Stimulated activated CD4-positive, alpha-beta T cell treated with anti-CD3 and anti-CD28 coated beads, Interleukin-4, amount 100 ng/mL, for 1 hour (primary cell): Measurements from ENCODE around the gene C1QTNF1.
"Not testable (repeated sequence)": the region's sequence is repeated elsewhere in the genome, so short reads cannot be mapped to it uniquely, and the experiment has no call there.

Experiments
- DNase-seq: peaks from one replicate; pipeline ENCODE4 v3.0.0-alpha.2; 2020

Gene C1QTNF1

GRCh38 chr17:79006794-79007503 lies 17.0 kb upstream of the C1QTNF1 start:
- DNase-seq: no peak

- no peak for DNase-seq
Observed at GRCh38 chr17:79007504-79008381, 16.2 kb upstream of the C1QTNF1 start.

- DNase-seq: no peak
Observed at GRCh38 chr17:79008666-79009387, 15.1 kb upstream of the C1QTNF1 start.

GRCh38 chr17:79009397-79010303 lies 14.3 kb upstream of the C1QTNF1 start, which contains the start of gene CANT1:
Gene CANT1, minus strand, starts transcription at chr17:79009764. Its CDS starts 12,142 bp downstream, at chr17:78997622.
- DNase-seq: peak; percentile 84

GRCh38 chr17:79010304-79010646 lies 13.7 kb upstream of the C1QTNF1 start:
- DNase-seq: no peak

GRCh38 chr17:79011451-79012147 lies 12.4 kb upstream of the C1QTNF1 start:
- DNase-seq: no peak

GRCh38 chr17:79012563-79013134 lies 11.3 kb upstream of the C1QTNF1 start:
- DNase-seq: no peak

- DNase-seq: no peak
Observed at GRCh38 chr17:79014158-79014758, 9.7 kb upstream of the C1QTNF1 start.

- no peak for DNase-seq
Observed at GRCh38 chr17:79017546-79018369, 6.2 kb upstream of the C1QTNF1 start.

- no peak for DNase-seq
Observed at GRCh38 chr17:79018370-79018695, 5.6 kb upstream of the C1QTNF1 start.

GRCh38 chr17:79019261-79019631 lies 4.7 kb upstream of the C1QTNF1 start:
- DNase-seq: no peak

GRCh38 chr17:79019632-79020584 lies 4.1 kb upstream of the C1QTNF1 start:
- DNase-seq: peak; percentile 44

GRCh38 chr17:79020631-79021301 lies 3.2 kb upstream of the C1QTNF1 start:
- no peak for DNase-seq

- DNase-seq: not testable (repeated sequence)
Observed at GRCh38 chr17:79021929-79022328, 2.0 kb upstream of the C1QTNF1 start.

- no peak for DNase-seq
Observed at GRCh38 chr17:79022507-79022991, 1.4 kb upstream of the C1QTNF1 start.

GRCh38 chr17:79023180-79023705 lies 726 bp upstream of the C1QTNF1 start:
- DNase-seq: no peak

- no peak for DNase-seq
Observed at GRCh38 chr17:79024901-79025737, 1.1 kb downstream of the C1QTNF1 start.
